MM.1S (cell line): ENCODE measurements around the gene COL13A1.

Experiments
- DNase-seq: peaks from one replicate; pipeline ENCODE4 v3.0.0-alpha.2; 2015
- H2AFZ ChIP-seq: fragments of 300-600 bp; sonication (generic); 2 replicates; pipeline ENCODE4 v1.6.0; 2016; ENCODE audit warnings: antibody characterized with exemption, low read length
- H3F3A ChIP-seq: fragments of 300-600 bp; sonication (generic); 2 replicates; pipeline ENCODE4 v1.6.1; 2016; ENCODE audit warnings: mild to moderate bottlenecking, antibody characterized with exemption, low read length, moderate library complexity, mixed read lengths; ENCODE audit not compliant: insufficient read depth
- H3K27ac ChIP-seq: fragments of 300-600 bp; sonication (generic); 2 replicates; pipeline ENCODE4 v1.5.1; 2016; ENCODE audit warnings: mild to moderate bottlenecking, low read length
- H3K27me3 ChIP-seq: fragments of 300-600 bp; sonication (generic); replicated peaks from 2 replicates; pipeline ENCODE4 v1.6.0; 2016; ENCODE audit warnings: low read length; ENCODE audit not compliant: insufficient read depth
- H3K36me3 ChIP-seq: fragments of 300-600 bp; sonication (generic); replicated peaks from 2 replicates; pipeline ENCODE4 v1.6.1; 2016; ENCODE audit warnings: mild to moderate bottlenecking, low read length, mixed read lengths; ENCODE audit not compliant: insufficient read depth
- H3K4me1 ChIP-seq: fragments of 300-600 bp; sonication (generic); 2 replicates; pipeline ENCODE4 v1.6.1; 2016; ENCODE audit warnings: low read length, mixed read lengths
- H3K4me2 ChIP-seq: fragments of 300-600 bp; sonication (generic); 2 replicates; pipeline ENCODE4 v1.6.0; 2016; ENCODE audit warnings: low read depth, low read length
- H3K4me3 ChIP-seq: fragments of 300-600 bp; sonication (generic); 2 replicates; pipeline ENCODE4 v1.5.1; 2016; ENCODE audit warnings: low read length, mixed read lengths
- H3K79me2 ChIP-seq: fragments of 300-600 bp; sonication (generic); 2 replicates; pipeline ENCODE4 v1.6.1; 2016; ENCODE audit warnings: mixed run types, low read length, mixed read lengths
- H3K9ac ChIP-seq: fragments of 300-600 bp; sonication (generic); 2 replicates; pipeline ENCODE4 v1.6.1; 2016; ENCODE audit warnings: low read length, mixed read lengths
- H3K9me2 ChIP-seq: fragments of 300-600 bp; sonication (generic); replicated peaks from 2 replicates; pipeline ENCODE4 v1.6.1; 2016; ENCODE audit warnings: mild to moderate bottlenecking, low read length, mixed read lengths; ENCODE audit not compliant: insufficient read depth
- H3K9me3 ChIP-seq: fragments of 300-600 bp; sonication (generic); replicated peaks from 2 replicates; pipeline ENCODE4 v1.6.1; 2016; ENCODE audit warnings: mild to moderate bottlenecking, low read length, mixed read lengths; ENCODE audit not compliant: insufficient read depth
- H4K20me1 ChIP-seq: fragments of 300-600 bp; sonication (generic); 2 replicates; pipeline ENCODE4 v1.6.1; 2016; ENCODE audit warnings: mild to moderate bottlenecking, low read length, moderate library complexity, mixed read lengths; ENCODE audit not compliant: insufficient read depth
- CTCF ChIP-seq: fragments of 300-600 bp; sonication (generic); IDR thresholded peaks from 2 replicates; pipeline ENCODE4 v1.5.1; 2016; ENCODE audit warnings: antibody characterized with exemption, low read length, mixed read lengths
- EZH2 ChIP-seq: fragments of 300-600 bp; sonication (generic); optimal IDR thresholded peaks from 2 replicates; pipeline ENCODE3; 2017; ENCODE audit warnings: low read depth, mild to moderate bottlenecking, antibody characterized with exemption, low read length, mixed read lengths
- EZH2phosphoT487 ChIP-seq: fragments of 300-600 bp; sonication (generic); IDR thresholded peaks from 2 replicates; pipeline ENCODE4 v1.6.1; 2018; ENCODE audit warnings: antibody characterized with exemption, low read length

The COL13A1 gene

GRCh38 chr10:69815104-69815503 lies 13.4 kb downstream of the COL13A1 start:
- H3F3A ChIP-seq, result no peaks in the 10 kb centered on the region
- peaks cover 19% of the 10 kb centered on the region; the same call in 1 of the 2 replicates for H3K27me3 ChIP-seq
- no peak overlapping the region for H3K4me2 ChIP-seq
- DNase-seq, result no peak
- H3K36me3 ChIP-seq, result no peaks in the 10 kb centered on the region
- H3K9me3 ChIP-seq, result no peaks in the 10 kb centered on the region
- H3K4me3 ChIP-seq, result no peak overlapping the region
- no peak overlapping the region for H3K9ac ChIP-seq
- TF ChIP-seq EZH2, result no peak
- no peak for TF ChIP-seq CTCF
- no peak for TF ChIP-seq EZH2phosphoT487
- H3K27ac ChIP-seq, result no peak overlapping the region
- H2AFZ ChIP-seq, result no peak overlapping the region
- no peaks in the 10 kb centered on the region for H3K4me1 ChIP-seq
- no peaks in the 10 kb centered on the region for H3K79me2 ChIP-seq
- no peaks in the 10 kb centered on the region for H3K9me2 ChIP-seq
- H4K20me1 ChIP-seq, result no peaks in the 10 kb centered on the region

- Histone ChIP-seq H3K4me2 (no peak overlapping the region), H3K27me3 (peaks cover 15% of the 10 kb centered on the region; the same call in 1 of the 2 replicates), H3K36me3 (no peaks in the 10 kb centered on the region), H3K27ac (no peak overlapping the region), H3K4me3 (no peak overlapping the region), H3K9ac (no peak overlapping the region), H2AFZ (no peak overlapping the region), H3K9me3 (no peaks in the 10 kb centered on the region), H4K20me1 (no peaks in the 10 kb centered on the region), H3F3A (no peaks in the 10 kb centered on the region), H3K4me1 (no peaks in the 10 kb centered on the region), H3K9me2 (no peaks in the 10 kb centered on the region), H3K79me2 (no peaks in the 10 kb centered on the region)
- DNase-seq, result no peak
- TF ChIP-seq EZH2 (no peak), EZH2phosphoT487 (no peak), CTCF (no peak)
Observed at GRCh38 chr10:69816521-69816920, 14.8 kb downstream of the COL13A1 start.

- no peak for DNase-seq
- TF ChIP-seq EZH2 (no peak), EZH2phosphoT487 (no peak), CTCF (no peak)
Observed at GRCh38 chr10:69817078-69817581, 15.4 kb downstream of the COL13A1 start.

More at GRCh38 chr10:69817078-69817581, 15.4 kb downstream of the COL13A1 start:
- no peak overlapping the region for H3K4me2 ChIP-seq
- H3K36me3 ChIP-seq, result no peaks in the 10 kb centered on the region
- no peak overlapping the region for H2AFZ ChIP-seq
- H3K9me2 ChIP-seq, result no peaks in the 10 kb centered on the region
- no peak overlapping the region for H3K27ac ChIP-seq
- H3K4me1 ChIP-seq, result no peaks in the 10 kb centered on the region
- H3F3A ChIP-seq, result no peaks in the 10 kb centered on the region
- no peaks in the 10 kb centered on the region for H3K79me2 ChIP-seq
- no peak overlapping the region for H3K4me3 ChIP-seq
- no peaks in the 10 kb centered on the region for H3K9me3 ChIP-seq
- H4K20me1 ChIP-seq, result no peaks in the 10 kb centered on the region
- H3K9ac ChIP-seq, result no peak overlapping the region
- peaks cover 20% of the 10 kb centered on the region; the same call in 1 of the 2 replicates for H3K27me3 ChIP-seq
